ENCODE results near the gene PTPRG.

DNA sequence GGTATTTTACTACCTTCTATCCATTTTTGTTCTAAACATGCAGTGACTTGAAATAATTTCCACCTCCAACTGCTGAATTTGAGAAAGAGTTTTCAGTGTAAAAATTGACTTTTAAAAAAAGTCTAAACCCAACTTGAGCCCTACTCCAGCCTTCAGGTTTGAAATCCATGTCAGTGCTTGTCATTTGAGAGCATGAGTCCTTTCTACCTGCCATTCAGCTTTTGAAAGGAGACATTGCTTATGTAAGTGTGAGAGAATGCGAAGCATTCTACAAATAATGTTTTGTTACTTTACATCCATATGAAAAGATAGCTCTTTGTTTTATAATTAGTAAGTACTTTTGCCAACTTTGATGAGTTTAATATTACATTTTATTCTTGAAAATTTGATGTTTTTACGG, 329.2 kb downstream of the PTPRG start:
- TF ChIP-seq, protein P1, sequence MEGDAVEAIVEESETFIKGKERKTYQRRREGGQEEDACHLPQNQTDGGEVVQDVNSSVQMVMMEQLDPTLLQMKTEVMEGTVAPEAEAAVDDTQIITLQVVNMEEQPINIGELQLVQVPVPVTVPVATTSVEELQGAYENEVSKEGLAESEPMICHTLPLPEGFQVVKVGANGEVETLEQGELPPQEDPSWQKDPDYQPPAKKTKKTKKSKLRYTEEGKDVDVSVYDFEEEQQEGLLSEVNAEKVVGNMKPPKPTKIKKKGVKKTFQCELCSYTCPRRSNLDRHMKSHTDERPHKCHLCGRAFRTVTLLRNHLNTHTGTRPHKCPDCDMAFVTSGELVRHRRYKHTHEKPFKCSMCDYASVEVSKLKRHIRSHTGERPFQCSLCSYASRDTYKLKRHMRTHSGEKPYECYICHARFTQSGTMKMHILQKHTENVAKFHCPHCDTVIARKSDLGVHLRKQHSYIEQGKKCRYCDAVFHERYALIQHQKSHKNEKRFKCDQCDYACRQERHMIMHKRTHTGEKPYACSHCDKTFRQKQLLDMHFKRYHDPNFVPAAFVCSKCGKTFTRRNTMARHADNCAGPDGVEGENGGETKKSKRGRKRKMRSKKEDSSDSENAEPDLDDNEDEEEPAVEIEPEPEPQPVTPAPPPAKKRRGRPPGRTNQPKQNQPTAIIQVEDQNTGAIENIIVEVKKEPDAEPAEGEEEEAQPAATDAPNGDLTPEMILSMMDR (IDR thresholded peaks at IDR 0.05): no peak
- TF ChIP-seq POLR2A (IDR thresholded peaks at IDR 0.05): no peak
